HG02610 (cell line): Measurements from ENCODE around the gene EXOSC3.
"Not testable (repeated sequence)": the region's sequence is repeated elsewhere in the genome, so short reads cannot be mapped to it uniquely, and the experiment has no call there.

Experiments used
- ATAC-seq: cut with Tn5 transposase; IDR thresholded peaks from one replicate; pipeline ENCODE4 v1.9.1; 2021; ENCODE audit warnings: mild to moderate bottlenecking, moderate library complexity; ENCODE audit not compliant: unreplicated experiment

Gene EXOSC3

GRCh38 chr9:37784616-37785483, at the start of gene EXOSC3:
TSS of gene EXOSC3 (minus strand) at chr9:37785064. CDS start at chr9:37785044, 20 bp downstream.
- ATAC-seq, result peak; percentile 94

GRCh38 chr9:37827483-37828165, 42.8 kb upstream of the EXOSC3 start:
- ATAC-seq, result no peak

GRCh38 chr9:37825174-37825573, 40.3 kb upstream of the EXOSC3 start:
- ATAC-seq, result not testable (repeated sequence)

GRCh38 chr9:37820142-37820541, 35.3 kb upstream of the EXOSC3 start:
- peak; percentile 39 for ATAC-seq

- no peak for ATAC-seq
Observed at GRCh38 chr9:37818849-37819248, 34.0 kb upstream of the EXOSC3 start.

- no peak for ATAC-seq
Observed at GRCh38 chr9:37812773-37813379, 28.0 kb upstream of the EXOSC3 start.

- no peak for ATAC-seq
Observed at GRCh38 chr9:37811906-37812476, 27.1 kb upstream of the EXOSC3 start.

- ATAC-seq, result not testable (repeated sequence)
Observed at GRCh38 chr9:37809676-37810075, 24.8 kb upstream of the EXOSC3 start.

- ATAC-seq, result no peak
Observed at GRCh38 chr9:37806271-37806670, 21.4 kb upstream of the EXOSC3 start.

- ATAC-seq, result no peak
Observed at GRCh38 chr9:37801959-37802711, 17.3 kb upstream of the EXOSC3 start.

- ATAC-seq, result peak; percentile 37
Observed at GRCh38 chr9:37801287-37801850, 16.5 kb upstream of the EXOSC3 start.

GRCh38 chr9:37800631-37801286, 15.9 kb upstream of the EXOSC3 start, which contains the start of gene DCAF10:
TSS of gene DCAF10 (plus strand) at chr9:37800797. CDS start at chr9:37800867, 70 bp downstream.
- ATAC-seq, result peak; percentile 64

GRCh38 chr9:37798677-37799076, 13.8 kb upstream of the EXOSC3 start:
- no peak for ATAC-seq

GRCh38 chr9:37796232-37796631, 11.4 kb upstream of the EXOSC3 start:
- ATAC-seq, result no peak

GRCh38 chr9:37792122-37792521, 7.3 kb upstream of the EXOSC3 start:
- no peak for ATAC-seq

- ATAC-seq, result no peak
Observed at GRCh38 chr9:37790096-37790495, 5.2 kb upstream of the EXOSC3 start.

GRCh38 chr9:37788332-37788731, 3.5 kb upstream of the EXOSC3 start:
- no peak for ATAC-seq

- ATAC-seq, result no peak
Observed at GRCh38 chr9:37787059-37787458, 2.2 kb upstream of the EXOSC3 start.

- ATAC-seq, result no peak
Observed at GRCh38 chr9:37784291-37784615, 611 bp downstream of the EXOSC3 start.

- no peak for ATAC-seq
Observed at GRCh38 chr9:37778534-37778933, 6.3 kb downstream of the EXOSC3 start.
